HG03060 (cell line): ENCODE measurements around the gene ERFL.

Experiments
- ATAC-seq: cut with Tn5 transposase; IDR thresholded peaks from one replicate; pipeline ENCODE4 v1.9.1; 2021; ENCODE audit warnings: low read depth, moderate number of reproducible peaks; ENCODE audit not compliant: unreplicated experiment

ERFL gene

GRCh38 chr19:41928221-41928683, at the start of gene ERFL:
Gene ERFL, minus strand, starts transcription at chr19:41928449. Its CDS starts 15,530 bp downstream, at chr19:41912919.
- no peak for ATAC-seq

- no peak for ATAC-seq
These were observed 49.7 kb upstream of the ERFL start for GRCh38 chr19:41977916-41978315.

- ATAC-seq, result no peak
These were observed 46.4 kb upstream of the ERFL start for GRCh38 chr19:41974652-41975051.

- no peak for ATAC-seq
These were observed 43.1 kb upstream of the ERFL start for GRCh38 chr19:41971363-41971762.

GRCh38 chr19:41969772-41970458, 41.7 kb upstream of the ERFL start:
- no peak for ATAC-seq

GRCh38 chr19:41968751-41969595, 40.7 kb upstream of the ERFL start:
- no peak for ATAC-seq

GRCh38 chr19:41967054-41967783, 39.0 kb upstream of the ERFL start:
- ATAC-seq, result no peak

GRCh38 chr19:41965106-41965505, 36.9 kb upstream of the ERFL start:
- ATAC-seq, result no peak

GRCh38 chr19:41960973-41961372, 32.7 kb upstream of the ERFL start:
- no peak for ATAC-seq

- no peak for ATAC-seq
These were observed 31.1 kb upstream of the ERFL start, which contains the start of gene RABAC1 for GRCh38 chr19:41959056-41960053. Gene RABAC1, minus strand, starts transcription at chr19:41959321. Its CDS starts 29 bp downstream, at chr19:41959292.

GRCh38 chr19:41958367-41959055, 30.3 kb upstream of the ERFL start:
- no peak for ATAC-seq

- no peak for ATAC-seq
These were observed 29.7 kb upstream of the ERFL start for GRCh38 chr19:41957838-41958366.

- ATAC-seq, result no peak
These were observed 29.1 kb upstream of the ERFL start for GRCh38 chr19:41957161-41957837.

- ATAC-seq, result no peak
These were observed 28.4 kb upstream of the ERFL start for GRCh38 chr19:41956621-41957020.

GRCh38 chr19:41955521-41955920, 27.3 kb upstream of the ERFL start:
- ATAC-seq, result no peak

GRCh38 chr19:41951686-41952172, 23.5 kb upstream of the ERFL start:
- no peak for ATAC-seq

GRCh38 chr19:41947091-41947490, 18.8 kb upstream of the ERFL start:
- no peak for ATAC-seq

- peak; percentile 72 for ATAC-seq
These were observed 17.0 kb upstream of the ERFL start for GRCh38 chr19:41945135-41945766.
